DMS153 treated with DMSO at 0.1 percent for 48 hours (cell line): ENCODE data around the gene ZFYVE27.

Experiments
- DNase-seq: peaks from one replicate; lab custom pipeline; 2025; ENCODE audit not compliant: unreplicated experiment; lab: John Stamatoyannopoulos, UW

ZFYVE27 gene

DNA sequence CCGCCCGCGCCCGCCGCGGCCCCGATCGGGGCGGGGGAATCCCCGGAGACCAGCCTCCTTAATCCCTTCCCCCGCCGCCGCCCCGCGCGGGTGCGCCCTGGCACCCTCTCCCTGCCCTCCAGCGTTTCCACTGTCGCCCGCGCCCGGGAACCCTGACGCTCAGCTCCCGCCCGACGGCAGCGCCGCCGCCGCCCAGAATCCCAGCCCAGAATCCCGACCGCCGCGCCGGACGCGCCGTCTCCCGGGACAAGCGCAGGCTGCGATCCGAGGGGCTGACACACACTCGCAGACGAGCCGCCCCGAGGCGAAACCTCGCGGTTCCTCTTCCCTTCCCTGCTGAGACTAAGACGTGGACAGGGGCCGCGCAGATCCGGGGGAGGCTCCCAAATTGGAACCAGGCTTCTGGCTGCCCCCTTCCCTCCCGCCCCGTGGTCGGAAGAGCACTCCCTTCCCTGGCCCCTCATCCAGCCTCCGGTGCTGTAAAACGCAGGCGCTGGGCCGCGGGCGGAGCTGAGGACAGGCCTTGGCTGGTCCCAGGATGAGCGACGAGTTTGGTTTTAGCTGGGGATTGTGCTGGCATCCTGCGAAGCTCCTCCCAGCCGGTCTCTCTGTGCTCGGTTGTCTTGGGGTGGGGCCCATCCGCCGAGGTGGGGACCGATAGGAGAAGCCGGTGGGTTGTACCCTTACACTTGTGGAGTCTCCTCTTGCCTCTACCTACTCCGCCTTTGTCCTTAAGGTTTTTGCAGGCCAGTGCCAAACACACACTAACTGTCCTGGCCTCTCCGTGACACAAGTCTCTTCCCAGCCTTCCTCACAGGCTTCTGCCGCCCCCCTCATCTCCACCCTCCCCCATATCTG lies 22.3 kb upstream of the ZFYVE27 start:
- no peak for DNase-seq

DNA sequence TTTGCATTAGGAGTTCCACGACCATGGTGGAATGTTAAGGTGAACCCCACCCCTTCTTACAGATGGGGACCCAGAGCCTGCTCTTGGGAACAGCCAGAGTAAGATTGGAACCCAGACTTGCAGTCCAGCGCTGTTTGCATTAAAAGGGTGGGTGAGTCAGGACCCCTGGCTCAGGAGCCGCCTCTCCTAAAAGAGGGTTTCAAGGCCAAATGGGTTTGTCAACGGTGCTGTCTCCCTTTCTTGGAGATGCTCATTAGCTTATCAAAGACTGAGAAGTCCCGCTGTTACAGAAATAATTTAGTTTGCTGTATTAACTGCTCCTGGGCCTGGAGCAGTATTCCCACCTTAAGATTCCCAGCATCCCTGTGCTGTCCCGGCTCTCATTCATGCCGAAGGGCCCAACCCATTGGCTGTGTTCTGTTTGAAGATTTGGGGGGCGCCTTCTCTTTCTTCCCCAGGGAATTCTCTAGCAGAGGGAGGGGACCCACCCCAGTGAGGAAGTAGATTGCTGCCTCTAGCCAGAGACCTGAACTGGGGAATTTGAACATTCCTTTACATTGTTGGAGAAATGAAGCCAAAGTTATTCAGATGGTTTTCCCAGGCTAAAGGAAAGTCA lies 21.6 kb upstream of the ZFYVE27 start:
- DNase-seq = no peak

DNA sequence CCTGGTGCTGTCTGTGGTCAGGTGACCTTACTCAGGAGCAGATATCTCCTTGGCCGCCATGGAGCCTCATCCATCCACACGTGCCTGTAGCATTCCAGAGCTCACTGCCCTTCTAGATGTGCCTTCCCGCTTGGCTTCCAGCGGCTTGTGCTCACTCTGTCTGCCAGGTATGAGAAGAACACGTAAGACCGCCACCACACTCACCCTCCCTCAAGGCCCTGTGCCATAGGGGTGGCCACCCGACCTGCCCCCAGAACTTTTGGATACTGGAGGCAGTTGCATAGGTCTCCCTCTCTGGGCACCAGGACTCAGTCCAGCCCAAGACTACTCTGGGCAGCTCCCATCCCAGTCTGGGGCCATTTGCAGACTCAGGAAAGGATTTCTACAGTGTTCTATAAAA lies 19.3 kb upstream of the ZFYVE27 start:
- no peak for DNase-seq

DNA sequence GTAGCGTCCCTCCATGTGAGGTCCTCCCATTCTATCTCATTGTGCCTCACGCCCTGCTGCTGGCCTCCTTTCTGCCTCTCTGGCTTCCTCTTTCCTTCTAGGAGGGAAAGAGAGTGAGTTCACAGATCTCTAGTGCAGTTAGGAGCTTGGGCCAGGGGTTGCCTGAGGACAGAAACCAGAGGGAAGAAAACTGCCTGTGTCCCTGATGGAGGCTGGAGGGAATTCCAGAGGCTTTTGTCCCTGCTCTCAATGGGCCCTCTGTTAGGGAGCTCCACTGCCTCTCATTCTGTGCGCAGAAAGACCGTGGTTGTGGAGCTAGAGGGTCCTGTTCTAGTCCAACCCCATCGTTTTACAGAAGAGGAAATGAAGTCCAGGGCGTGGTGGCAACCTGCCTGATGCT lies 18.8 kb upstream of the ZFYVE27 start:
- peak; percentile 47 for DNase-seq

DNA sequence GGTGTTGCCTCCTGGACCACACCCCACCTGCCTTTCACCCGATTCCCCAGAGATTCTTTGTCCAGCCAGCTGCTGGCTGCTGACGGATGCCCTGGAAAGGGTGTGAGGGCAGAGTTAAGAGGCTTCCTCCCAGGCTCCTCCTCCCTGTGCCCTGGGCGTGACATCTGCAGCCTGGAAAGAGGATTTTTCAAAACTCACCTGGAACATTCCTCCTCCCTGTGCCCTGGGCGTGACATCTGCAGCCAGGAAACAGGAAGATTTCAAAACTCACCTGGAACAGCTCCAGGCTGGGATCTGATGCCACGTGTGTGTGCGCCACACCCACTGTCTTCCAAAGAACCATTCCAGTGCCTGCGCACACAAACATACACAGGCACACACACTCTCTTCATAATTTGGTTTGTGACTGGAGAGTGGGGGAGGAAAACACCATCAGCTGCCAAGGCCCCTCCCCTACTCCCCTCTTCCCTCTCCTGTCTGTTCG lies 18.2 kb upstream of the ZFYVE27 start:
- peak; percentile 93 for DNase-seq

DNA sequence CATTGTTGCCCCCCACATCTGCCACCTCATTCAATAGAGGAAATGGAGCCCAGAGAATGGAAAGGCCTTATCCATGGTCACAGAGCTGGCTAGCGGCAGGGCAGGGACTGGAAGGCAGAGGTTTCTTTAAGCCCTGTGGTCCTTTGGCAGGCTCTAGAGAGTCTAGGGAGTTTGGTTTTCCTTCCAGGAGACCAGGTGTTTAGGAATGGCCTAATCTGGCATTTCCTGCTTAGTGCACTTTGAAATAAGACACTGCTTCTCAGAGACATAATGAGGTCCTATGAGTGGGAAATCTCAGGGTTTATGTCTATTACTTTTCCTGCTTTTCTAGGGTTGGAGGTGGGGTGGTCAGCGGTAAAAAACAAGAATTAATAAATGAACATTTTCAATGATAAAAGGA lies 17.3 kb upstream of the ZFYVE27 start:
- DNase-seq = no peak

DNA sequence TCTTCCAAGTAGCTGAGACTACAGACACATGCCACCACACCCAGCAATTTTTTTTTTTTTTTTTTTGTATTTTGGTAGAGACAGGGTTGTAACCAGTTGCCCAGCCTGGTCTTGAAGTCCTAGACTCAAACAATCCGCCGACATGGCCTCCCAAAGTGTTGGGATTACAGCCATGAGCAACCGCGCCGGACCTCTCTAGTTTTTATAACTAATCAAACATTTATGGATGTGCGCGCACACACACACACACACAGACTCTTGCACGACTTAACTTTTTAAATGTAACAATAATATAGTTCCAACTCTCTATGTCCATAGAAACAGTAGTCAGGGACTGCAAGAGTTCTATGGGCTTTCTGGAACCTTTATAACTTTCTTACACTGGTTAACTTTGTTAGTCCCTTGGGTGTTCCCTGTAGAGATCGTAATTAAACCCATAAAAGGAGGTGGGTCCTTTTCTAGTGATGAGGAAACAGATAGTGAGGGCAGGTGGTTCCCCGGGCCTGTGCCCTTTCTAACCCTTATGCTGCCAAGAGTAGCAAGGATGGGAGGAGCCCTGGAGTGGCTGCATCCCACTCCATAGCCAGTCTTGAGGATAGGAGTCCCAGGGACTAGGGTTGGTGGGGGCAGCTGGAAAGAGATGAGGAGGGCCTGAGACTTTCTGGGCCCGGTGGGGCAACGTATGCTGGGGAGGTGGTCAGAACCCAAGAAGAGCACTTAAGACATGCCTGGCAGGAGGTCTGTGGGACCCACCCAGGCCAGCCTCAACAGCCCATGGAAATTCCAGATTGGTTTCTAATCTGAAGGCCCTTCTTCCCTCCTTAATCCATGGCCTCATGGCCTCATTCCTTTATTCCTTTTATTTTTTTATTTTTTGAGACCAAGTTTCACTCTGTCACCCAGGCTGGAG lies 14.8 kb upstream of the ZFYVE27 start:
- no peak for DNase-seq

DNA sequence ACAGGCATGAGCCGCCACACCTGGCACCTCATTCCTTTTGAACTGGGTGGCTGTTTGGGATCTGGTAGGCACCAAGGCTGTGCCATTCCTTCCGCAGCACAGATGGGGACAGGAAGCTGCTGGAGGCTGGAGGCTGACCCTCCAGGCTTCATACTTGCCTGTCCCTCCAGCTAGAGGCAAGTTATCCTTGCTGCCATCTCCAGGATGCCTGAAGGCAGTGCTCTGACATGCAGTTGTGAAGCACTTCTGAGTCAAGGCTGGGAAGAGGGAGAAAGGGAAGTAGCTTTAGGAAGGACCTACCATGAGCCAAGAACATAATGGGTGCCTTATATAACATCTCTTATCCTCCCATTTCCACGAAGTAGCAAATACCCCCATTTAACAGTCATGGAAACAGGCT lies 13.9 kb upstream of the ZFYVE27 start:
- DNase-seq = no peak

DNA sequence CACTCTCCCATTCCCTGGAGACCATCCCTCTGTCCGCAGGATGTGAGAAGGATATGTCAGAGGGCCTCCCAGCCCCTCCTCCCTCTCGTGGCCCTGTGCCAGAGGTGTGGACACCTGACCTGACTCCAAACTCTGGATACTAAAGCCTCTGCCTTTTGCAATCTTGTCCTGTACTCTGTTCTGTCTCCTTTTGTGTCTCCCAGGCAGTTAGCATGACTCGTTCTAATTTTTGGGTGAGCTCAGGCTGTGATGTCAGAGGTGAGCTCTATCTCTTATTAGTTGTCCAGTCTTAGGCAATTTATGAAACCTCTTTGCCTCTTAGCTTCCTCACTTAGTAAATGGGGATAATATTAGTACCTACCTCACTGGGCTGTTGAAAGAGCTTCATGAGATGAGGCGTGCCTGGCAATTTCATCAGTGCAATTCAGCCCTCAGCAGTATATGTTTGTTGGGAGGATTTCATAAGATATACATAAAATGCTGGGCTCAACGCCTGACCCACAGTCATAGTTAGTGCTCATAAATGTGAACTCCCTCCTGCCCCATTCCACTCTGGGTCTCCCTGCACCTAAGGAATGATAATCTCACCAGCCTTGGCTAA lies 12.5 kb upstream of the ZFYVE27 start:
- DNase-seq = no peak

DNA sequence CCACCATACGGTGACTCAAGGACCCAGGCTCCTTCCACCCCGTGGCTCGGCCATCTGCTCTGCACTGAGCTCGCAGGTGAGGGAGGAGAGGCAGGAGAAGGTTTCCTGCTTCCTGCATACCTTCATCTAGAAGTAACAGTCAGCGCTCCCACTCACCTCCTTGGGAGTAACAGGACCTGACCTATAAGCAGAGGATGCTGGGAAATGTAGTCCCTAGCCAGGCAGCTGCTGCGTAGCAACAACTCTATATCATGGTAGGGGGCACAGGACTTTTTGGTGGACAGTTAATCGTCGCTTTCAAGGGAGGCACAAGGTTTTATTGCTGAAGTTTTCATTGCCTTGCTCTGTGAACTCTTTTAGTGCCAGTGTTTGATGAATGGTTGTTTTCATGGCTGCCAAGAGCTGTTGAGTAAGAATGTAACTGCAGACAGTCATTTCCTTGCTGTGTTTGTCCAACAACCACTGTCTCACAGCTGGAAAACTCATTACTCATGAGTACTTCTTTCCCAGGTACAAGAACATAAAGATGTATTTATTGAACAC lies 10.2 kb upstream of the ZFYVE27 start:
- DNase-seq = no peak

DNA sequence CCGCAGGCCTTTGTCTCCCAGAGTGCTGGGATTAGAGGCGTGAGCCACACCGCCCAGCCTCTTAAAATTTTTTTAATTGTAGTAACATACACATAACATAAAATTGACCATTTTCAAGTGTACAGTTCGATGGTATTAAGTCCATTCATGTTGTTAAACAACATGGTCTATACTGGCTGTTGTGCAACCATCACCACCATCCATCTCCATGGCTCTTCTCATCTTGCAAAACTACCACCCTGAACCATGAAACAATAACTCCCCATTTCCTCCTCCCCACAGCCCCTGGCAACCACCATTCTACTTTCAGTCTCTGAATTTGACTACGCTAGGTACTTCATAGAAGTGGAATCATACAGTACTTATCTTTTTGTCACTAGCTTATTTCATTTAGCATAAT lies 7.9 kb upstream of the ZFYVE27 start:
- DNase-seq = no peak

DNA sequence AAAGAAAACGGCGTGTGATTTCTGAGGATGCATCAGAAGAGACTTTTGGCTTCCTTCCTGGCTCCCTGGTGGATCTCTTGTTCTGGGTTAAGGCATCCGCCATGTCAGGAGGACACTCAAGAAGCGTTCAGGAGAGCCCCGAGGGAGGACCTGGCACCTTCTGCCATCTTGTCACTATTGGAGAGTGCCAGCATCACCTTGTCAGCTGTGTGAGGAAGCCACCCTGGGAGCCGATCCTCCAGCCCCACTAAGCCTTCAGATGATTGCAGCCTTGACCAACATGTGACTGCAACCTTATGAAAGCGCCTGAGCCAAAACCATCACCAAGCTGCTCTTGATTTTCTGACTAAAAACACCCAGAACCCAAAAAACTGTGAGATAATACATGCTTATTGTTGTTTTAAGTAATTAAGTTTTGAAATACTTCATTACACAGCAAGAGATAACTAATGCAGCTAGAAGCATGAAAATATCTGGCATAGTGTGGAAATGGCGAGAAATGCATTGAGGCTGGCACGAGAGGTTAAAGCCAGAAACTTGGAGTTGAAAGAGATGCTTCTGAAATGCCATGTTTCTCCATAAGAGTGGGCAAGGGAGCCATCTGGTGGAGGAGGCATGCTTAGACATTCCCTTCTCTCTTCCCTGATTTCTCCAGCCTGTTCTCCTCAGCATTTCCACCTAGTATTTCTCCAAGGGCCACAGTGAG lies 5.4 kb upstream of the ZFYVE27 start:
- peak; percentile 79 for DNase-seq

DNA sequence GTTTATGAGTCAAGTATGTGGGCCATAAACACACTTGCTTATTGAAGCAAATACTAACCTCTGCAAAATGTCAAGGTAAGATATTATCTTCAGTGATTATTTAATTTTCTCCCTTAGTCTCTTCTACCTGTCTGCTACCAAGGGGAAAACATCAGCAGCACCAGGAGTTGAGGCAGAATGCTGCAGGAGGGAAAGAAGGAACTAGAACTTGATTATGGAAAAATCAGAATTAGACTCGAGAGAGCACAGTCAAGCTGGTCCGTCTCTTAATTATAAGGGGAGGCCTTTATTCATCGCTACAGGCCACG lies 4.9 kb upstream of the ZFYVE27 start:
- no peak for DNase-seq

DNA sequence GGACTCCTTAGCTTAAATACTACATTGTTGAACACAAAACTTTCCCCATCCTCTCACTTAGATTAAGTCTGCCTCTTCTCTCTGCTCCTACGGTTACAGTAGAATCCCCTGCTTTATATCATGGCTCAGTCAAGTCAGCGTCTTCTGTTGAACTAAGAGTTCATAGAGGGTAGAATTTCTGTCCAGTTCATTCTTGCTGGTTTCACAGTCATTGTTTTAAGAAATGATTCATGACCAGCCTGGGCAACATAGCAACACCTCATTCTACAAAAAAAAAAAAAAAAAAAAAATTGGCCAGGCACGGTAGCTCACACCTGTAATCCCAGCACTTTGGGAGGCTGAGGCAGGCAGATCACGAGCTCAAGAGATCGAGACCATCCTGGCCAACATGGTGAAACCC lies 3.7 kb upstream of the ZFYVE27 start:
- DNase-seq = no peak

DNA sequence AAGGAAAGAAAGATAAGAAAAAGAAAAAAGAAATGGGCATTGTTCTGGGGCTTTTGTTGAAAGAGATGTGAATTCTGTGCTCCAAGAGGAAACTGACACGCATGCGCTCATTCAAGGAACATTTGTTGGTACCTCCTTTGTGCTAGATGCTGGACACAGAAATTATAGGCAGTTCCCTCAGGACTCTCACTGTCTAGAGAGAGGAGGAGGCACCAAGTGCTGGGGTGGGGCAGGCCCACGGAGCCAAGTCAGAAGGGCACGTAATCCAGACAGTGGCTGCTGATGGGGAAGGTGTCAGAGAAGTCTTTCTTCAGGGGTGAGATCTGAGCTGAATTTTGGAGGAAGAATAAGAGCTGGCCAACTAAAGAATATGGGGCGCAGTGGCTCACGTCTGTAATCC lies 2.9 kb upstream of the ZFYVE27 start:
- DNase-seq = no peak

DNA sequence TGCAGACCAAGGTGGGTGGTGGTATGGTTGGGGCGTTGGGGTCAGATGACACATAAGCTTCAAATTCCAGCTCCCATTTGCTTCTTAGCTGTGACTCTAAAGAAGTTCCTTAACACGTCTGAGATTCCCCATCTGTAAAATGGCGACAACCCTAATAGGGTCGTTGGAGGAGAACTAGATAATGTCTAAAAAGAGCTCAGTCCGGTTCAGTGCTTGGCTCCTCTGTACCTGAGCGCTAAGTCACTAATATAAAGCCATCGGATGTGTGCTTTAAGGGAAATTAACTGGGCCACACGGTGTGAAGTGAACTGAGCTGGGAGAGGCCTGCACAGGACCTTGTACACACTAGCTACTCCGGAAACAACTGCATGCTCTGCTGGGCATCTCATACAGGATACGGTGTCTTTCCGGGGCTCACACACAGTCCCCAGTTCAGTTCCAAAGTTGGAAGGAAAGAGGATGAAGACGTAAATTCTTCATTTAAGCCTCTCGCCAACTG lies 476 bp upstream of the ZFYVE27 start:
- no peak for DNase-seq

DNA sequence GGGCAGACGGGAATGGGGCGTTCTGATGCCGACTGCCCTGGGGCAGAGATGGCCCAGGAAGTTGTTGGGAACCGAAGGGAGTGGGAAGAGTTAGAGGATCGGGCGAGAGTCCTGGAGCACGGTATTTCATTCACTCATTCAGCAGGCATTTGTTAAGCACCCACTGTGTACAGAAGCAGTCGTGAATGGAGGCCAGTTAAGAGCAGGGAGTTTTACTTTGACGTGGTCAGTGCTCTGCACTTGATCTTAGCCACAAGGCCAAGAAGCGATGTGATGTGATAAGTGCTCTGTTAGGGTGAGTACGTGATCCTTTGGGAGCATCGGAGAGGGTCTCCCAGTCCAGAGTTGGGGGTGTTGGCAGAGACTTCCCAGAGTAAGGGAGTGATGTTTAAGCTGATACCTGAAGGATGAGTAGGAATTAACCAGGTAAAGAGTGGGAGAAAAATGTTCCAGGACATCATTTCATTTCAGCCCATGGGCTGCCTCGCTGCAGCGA lies 890 bp downstream of the ZFYVE27 start:
- no peak for DNase-seq

DNA sequence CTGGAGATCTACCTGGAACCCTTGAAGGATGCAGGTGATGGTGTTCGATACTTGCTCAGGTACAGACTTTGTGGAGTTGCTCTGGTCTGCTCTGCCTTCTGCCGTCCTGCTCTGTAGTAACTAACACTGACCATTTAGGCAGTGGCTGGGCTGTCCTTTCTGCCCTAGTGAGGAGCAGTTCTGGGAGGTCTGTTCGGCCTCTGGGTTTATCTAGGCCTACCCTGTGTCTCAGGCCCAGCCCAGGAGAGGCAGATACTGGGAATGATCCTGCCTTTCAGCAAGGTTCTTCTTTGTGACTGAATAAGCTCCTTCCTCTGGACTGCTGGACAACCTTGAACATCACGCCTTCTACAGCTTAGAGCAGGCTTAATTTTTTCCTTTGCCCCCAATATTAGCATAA lies 1.7 kb downstream of the ZFYVE27 start:
- DNase-seq = no peak

DNA sequence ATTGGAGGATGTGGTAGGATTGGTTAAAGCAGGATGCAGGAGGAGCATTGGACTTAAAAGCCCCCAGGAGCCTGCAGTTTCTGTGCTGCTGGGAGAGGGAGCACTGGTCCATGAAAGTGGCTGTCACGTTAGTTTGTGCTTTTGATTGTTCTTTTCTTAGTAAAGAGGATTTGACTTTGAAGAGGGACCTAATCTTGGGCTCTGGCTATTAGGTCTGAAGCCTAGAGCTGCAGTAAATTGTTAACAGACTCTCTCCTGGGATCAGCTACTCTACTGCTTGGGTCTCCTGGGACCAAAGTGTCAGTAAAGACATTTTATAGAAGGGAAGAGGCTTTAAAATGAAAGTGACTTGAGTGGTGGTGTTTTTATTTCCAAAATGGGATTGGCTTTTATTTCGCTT lies 3.7 kb downstream of the ZFYVE27 start:
- DNase-seq = no peak
